ENCODE measurements around the gene RAB40B. TPM values are rescaled to one million over a fixed set of nuclear protein-coding genes. Genes with fewer than 3 reads are reported as not detected.

Gene RAB40B
- total RNA-seq, 1 donor from 2014 or later, result 18.3 TPM

DNA sequence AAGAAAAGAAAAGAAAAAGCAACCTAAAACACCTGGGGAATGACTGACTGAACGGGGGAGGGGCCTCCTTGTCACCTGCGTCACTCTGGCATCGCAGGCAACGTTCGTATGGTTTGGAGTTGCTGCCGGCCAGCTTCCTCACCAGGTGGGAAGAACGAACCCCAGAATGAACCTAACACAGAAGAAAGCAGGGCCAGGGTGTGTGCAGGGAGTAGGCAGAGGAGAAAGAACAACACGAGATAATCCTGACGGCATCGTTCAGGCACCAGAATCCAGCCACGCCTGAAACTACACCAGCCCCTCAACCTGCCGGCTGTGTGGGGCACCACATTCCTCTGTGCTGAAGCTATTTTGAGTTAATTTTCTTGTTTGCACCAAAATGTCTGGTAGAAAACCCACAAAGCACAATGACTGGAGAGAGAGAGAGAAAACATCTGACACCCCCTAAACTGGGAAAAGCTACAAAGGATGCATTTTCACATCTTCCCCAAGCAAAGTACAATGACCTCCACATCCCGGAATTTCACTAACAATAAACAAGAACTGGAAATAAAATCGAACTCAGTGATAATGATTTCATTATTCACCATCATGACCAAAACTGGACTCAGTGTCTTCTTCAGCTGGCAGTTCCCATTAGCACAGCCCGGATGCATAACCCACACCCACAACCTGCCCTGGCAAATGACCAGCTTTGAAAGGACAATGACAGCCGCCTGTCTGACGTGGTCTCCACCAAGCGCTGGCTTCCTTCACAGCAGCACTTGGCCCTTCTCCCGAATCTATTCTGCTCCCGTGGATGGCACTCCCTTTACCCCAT, 23.6 kb downstream of the RAB40B start:
- DNase-seq (ENCODE audit: low spot score in 2 of 2) (peak in 1 of 2 donors; percentile 63), FAIRE-seq (peak; percentile 76)

DNA sequence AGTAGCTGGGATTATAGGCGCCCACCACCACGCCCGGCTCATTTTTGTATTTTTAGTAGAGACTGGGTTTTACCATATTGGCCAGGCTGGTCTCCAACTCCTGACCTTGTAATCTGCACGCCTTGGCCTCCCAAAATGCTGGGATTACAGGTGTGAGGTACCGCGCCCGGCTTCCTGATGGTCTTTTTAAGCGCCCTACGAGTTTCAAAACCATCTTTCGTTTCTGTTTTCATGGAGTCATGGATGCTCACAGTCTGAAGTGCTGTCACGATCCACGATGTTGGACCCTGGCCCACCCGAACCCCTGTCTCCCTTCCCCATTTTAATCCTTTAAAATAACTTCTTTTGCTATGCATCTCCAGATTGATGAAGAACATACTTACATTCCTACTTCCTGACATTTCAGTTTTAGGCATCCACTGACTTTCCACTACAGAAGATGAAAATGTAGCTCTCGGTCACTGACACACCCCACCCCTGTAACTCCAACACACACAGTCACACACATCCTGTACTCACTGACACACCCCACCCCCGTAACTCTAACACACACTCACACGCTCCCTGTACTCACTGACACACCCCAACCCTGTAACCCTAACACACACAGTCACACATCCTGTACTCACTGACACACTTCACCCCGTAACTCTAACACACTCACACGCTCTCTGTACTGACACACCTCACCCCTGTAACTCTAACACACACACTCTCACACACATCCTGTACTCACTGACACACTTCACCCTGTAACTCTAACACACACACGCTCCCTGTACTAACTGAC, 27.6 kb downstream of the RAB40B start:
- no peak for DNase-seq (ENCODE audit: low spot score in 2 of 2)
- no peak for FAIRE-seq

DNA sequence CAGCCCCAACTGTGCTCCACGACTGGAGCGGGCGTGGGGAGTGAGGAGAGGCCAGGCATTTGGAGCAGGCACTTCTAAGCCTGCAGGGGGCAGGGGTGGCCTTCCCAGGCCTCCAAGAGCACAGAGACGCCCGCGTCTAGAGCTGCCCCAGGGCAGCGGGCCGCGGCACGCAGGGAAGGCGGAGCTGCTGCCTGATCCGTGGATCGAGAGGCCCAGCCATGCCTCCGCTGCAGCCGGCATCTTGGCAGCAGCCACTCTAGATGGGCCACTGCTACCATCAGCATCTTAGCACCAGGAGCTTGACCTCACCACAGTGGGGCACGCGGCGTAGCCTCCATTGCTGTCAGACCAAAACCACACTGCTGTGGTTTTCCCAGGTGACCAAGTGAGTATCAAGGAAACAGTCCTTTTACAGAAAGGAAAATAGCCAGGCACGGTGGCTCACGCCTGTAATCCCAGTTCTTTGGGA, 29.8 kb downstream of the RAB40B start:
- FAIRE-seq (no peak), DNase-seq (ENCODE audit: low spot score in 2 of 2) (peak; percentile 73)

DNA sequence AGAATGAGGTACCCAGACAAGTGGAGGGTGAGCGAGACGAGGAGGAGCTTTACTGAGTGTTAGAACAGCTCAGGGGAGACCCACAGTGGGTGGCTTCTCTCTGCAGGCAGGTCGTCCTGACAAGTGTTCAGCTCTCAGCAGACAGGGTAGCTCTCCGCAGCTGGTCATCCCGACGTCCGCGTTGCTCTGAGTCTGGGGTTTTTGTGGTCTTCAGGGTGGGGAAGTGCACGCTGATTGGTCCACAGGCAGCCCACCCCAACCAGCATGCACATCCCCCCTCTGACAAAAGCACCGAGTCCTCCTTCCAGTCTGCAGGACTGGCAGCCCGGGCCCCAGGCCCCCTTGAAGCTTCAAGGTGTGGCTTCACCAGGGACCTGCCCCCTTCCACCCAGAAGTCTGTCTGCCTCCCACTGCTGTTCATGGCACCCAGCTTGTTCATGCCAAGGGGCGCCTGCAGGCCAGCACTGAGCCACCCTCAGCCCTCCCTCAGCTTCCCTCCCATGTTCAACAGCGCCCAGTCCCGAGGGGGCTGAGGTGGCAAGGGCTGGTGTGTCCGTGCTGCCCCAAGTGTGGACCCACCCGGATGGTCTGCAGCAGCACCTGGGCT, 30.4 kb downstream of the RAB40B start:
- DNase-seq (ENCODE audit: low spot score in 2 of 2) (no peak), FAIRE-seq (no peak)

DNA sequence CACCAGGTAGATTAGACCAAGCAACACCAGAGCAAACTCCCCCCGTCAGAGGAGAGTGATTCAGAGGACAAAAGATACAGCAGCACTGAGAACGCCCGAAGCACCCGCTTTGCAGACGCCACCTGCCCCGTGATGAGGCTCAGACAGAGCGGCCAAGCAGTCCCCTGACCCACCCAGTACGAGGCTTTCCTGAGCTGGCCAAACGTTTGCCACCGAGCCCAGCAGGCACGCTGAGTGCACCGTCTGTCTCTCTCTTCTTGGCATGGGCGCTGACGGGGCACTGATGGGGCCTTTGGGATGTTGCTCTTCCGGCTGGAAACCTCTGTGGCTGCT, 30.9 kb downstream of the RAB40B start:
- FAIRE-seq, result no peak

DNA sequence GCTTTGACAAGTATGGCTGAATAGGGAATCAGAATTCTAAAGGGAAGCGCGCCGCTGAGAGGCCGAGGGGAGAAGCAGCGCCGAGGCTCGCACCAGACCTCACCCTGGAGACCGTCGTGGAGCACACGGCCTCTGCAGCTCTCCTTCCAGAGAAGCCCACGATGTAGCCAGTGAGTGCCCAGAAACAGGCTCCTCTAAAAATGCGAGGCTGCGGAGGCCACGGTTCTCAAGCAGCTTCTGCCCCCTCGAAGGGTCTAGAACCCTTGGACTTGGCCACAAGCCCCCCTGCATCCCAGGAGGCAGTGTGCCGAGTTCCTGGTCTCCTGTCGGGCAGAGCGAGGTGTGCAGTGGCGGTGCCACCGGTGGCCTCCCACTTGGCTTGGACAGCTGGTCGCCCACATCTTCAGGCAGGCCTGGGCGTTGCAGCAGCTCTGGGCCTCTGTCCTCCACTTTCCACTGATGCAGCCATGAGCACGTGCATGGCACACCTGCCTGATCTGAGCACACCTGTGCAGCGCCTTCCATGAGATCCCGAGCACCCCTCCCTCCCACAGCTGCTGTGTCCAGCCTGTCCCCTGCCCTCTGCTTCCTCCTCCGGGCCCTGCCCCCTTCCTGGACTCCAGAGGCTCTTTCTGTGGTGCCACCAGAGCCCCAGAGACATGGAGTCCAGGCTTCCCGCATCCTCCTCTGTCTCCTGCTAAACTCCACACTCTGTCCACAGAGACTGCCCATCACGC, 31.4 kb downstream of the RAB40B start:
- FAIRE-seq (no peak), DNase-seq (ENCODE audit: low spot score in 2 of 2) (no peak)

More for the DNA sequence above, 30.9 kb downstream of the RAB40B start:
- DNase-seq (ENCODE audit: low spot score in 2 of 2), result no peak

DNA sequence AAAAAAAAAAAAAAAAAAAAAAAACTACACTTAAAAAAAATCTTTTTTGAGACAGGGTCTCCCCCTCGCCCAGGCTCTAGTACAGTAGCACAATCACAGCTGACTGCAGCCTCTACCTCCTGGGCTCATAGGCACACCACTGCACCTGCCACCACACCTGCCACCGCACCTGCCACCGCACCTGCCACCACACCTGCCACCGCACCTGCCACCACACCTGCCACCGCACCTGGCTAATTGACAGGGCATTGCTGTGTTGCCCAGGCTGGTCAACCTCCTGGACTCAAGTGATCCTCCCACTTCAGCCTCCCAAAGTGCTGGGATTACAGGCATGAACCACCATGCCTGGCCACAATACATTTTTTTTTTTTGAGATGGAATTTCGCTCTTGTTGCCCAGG, 32.6 kb downstream of the RAB40B start:
- DNase-seq (ENCODE audit: low spot score in 2 of 2), result no peak
- FAIRE-seq, result no peak

DNA sequence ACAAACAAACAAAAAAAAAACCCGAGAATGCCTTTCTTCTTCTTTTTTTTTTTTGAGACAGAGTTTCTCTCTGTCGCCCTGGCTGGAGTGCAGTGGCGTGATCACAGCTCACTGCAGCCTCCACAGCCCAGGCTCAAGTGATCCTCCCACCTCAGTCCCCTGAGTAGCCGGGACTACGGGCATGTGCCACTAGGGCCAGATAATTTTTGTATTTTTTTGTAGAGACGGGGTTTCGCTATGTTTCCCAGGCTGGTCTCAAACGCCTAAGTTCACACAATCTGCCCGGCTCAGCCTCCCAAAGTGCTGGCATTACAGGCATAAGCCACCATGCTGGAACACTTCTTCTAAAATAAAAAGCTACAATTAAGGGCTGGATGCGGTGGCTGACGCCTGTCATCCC, 33.3 kb downstream of the RAB40B start:
- DNase-seq (ENCODE audit: low spot score in 2 of 2) (no peak), FAIRE-seq (no peak)

DNA sequence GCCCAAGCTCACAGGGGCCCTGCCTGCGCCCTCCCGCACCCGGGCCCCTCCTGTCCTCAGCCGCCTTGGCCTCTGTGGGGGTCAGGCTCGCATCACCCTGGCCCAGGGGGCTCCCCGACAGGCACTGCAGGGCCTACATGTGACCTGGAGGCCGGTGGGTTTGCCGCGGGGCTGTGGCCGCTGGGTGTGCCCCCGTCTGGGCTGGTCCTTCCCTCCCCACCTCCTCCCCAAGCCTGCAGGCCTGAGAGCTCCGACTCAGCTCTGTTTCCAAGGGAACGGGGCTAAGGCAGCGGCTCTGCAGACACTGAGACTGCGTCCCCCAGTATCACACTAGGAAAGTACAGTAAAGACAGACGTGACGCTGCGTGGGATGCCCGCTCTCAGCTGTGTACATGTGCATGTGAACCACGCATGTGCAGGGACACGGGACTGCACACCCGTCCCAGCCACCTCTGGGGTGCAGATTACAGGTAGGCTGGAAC, 33.8 kb downstream of the RAB40B start:
- DNase-seq (ENCODE audit: low spot score in 2 of 2), result peak in 1 of 2 donors; percentile 52
- FAIRE-seq, result no peak

DNA sequence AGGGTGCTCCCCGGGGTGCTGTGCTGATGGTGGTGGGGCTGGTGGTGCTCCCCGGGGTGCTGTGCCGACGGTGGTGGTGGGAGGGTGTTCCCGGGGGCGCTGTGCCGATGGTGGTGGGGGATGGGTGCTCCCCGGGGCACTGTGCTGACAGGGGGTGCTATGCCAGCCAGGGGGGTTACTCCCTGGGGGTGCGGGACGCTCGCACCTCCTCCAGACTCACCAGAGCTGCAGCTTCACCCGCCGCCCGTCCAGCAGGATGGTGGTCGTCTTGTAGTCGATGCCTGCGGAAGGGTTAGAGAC, 34.3 kb downstream of the RAB40B start:
- DNase-seq (ENCODE audit: low spot score in 2 of 2) (no peak), FAIRE-seq (no peak)

DNA sequence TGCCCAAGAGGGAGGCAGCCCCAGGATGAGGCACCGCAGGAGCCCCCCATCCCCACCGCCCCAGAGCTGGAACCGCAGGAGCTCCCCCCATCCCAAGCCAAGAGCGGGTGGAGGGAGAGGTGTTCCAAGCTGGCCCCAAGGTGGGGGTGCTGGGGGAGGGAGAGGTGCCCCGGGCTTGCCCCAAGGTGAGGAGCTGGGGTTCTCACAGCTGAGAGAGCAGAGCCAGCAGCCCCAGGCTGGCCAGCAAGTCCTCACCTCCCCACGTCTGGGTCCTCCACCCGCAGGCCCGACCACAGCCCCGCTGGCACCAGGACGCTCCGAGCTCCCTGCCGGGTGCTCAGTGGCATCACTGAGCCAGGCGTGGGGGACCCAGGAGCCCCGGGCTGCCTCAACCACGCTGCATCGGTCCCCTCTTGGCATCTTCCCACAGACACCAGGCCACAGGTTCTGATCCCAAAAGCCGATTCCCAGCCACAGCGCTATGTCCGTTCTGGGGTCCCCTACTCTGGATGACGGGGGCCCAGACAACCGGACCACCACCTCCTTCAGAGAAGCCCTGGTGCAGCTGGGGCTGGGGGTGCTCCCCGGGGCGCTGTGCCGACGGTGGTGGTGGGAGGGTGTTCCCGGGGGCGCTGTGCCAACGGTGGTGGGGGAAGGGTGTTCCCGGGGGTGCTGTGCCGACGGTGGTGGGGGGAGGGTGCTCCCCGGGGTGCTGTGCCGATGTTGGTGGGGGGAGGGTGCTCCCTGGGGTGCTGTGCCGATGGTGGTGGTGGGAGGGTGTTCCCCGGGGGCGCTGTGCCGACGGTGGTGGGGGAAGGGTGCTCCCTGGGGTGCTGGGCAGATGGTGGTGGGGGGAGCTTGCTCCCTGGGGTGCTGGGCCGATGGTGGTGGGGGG, 34.9 kb downstream of the RAB40B start:
- FAIRE-seq (no peak), DNase-seq (ENCODE audit: low spot score in 2 of 2) (no peak)

DNA sequence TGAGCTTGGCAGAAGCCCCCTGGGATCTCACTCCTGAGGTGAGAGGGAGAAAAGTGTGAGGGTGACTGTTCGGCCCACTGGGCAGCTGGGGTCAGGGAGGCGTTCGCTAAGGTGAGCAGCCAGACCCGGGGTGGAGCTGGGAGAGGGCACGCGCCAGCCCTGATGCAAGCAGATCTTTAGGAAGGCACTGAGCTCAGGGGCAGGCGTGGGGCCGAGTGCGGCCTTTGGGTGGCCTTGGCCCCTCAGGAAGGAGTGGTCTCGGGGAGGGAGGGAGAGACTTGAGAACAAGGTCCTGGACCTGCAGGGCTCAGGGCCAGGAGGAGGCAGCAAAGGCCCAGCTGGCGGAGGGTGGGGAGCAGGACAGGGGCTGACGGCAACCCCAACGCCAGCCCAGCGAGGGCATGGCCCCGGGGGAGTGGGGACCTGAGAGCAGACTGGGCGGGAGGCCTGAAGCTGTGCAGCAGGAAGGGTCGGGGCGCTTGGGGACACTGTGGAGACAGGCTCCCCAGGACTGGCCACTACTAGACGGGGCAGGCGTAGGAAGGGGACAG, 35.7 kb downstream of the RAB40B start:
- DNase-seq (ENCODE audit: low spot score in 2 of 2) (no peak), FAIRE-seq (no peak)

DNA sequence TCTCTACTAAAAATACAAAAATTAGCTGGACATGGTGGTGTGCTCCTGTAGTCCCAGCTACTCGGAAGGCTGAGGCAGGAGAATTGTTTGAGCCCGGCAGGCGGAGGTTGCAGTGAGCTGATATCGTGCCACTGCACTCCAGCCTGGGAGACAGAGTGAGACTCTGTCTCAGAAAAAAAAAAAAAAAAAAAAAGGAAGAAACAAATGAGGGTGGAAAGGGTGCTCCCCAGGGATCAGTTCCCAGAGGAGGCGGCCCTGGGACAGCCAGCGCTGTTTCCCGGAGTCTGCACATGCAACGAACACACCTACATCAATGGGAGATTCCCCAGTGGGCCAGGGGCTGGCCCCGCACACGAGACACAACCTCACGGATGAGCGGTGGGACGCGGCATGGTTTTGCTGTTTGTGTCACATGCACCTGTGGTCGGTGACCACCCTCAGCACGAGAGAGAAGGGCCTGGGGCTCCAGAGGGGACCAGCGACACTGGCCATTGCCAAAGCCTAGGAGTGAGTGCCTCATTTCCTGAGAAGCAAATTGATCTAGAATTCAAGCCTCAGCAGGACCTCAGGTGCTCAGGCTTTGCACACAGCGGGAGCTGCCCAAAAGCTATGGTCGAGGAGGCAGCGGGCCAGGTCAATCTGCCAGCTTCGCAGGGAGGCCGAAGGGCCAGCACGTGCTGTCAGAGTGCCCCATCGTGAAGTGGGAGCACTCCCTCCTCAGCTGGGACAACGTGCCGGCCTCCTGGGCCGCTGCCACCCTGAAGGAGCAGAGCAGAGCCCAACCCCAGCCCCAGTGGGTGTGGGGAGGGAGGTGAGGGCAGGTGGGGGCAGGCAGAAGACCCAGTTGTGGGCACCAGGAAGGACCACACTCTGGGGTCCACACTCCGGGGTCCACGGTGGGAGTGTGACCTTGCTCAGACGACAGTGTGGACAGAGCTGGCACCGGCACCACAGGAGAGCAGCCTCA, 36.5 kb downstream of the RAB40B start:
- no peak for FAIRE-seq
- no peak for DNase-seq (ENCODE audit: low spot score in 2 of 2)

DNA sequence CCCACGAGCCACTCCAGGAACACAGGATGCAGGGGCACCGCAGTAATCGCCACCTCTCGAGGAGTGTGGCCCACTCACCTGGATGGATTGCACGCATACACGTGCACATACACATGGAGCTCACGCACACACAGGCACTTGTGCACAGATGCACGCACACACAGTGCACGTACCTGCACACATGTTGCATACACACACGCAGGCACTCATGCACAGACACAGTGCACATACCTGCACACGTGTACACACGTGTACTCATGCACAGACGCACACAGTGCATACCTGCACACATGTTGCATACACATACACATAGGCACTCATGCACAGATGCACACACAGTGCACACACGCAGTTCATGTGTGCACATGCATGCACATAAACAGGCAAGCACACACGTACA, 38.6 kb downstream of the RAB40B start:
- FAIRE-seq (no peak), DNase-seq (ENCODE audit: low spot score in 2 of 2) (no peak)

DNA sequence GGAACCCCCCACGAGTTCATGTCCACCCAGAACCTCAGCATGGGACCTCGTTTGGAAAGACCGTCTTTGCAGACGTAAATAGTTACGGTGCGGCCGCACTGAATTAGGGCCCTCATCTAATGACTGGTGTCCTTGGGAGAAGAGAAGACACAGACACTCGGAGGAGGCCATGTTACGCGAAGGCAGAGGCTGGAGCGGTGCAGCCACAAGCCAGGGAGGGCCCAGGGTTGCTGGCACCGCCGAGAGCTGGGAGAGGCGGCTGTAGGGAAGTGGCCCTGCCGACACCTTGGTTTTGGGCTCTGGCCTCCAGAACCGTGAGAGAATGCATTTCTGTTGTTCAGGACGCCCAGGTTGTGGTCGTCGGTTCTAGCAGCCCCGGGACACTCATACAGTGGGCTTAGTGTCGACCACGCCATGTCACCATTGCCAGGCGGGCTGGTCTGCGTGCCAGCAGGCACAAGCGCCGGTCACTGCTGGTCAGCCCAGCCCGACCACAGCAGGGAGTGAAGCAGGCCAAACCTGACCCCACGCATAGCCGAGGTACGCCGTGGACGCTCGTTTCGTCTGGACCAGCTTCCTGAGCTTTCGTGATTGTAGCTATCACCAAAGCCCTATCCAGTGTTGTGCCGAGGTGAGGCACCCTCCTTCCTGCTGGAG, 39.6 kb downstream of the RAB40B start:
- DNase-seq (ENCODE audit: low spot score in 2 of 2) (no peak), FAIRE-seq (no peak)

DNA sequence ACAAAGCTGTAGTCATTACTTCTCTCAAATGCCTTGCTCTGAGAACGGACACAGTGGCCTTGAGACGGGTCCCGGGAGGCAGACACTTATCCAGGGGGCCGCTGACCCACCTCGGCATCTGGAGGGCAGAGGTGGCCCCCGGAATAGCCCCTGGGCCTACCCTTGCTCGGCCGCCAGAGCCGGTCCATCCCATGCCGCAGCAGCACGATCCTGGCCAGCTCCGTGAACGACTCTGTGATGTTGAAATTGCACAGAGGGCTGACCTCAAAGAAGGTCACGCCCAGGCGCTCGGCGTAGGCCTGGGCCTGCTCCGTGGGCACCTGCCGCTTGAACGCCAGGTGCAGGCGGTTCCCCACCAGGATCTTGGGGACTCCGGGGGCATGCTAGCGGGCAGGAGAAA, 40.2 kb downstream of the RAB40B start:
- DNase-seq (ENCODE audit: low spot score in 2 of 2), result no peak

DNA sequence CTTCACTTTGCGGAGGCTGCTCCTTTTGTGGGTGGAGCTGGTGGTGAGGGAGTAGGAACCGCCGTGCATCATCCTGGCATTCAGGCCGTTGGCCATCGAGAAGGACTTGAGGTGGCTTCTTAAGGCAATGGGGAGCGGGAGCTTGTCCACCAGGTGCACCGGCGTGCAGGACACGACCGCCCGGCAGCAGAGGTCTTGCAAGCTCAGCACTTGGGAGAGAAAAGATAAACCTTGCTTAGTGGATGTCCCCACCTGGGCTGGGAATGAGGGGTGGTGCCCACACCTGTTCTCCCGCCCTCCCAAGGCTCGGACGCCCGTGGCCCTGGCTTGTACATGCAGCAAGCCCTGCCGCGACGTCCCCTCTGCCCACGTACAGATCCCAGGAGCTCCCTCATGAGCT, 40.6 kb downstream of the RAB40B start:
- FAIRE-seq, result no peak
- no peak for DNase-seq (ENCODE audit: low spot score in 2 of 2)

More for the DNA sequence above, 40.2 kb downstream of the RAB40B start:
- FAIRE-seq, result no peak

DNA sequence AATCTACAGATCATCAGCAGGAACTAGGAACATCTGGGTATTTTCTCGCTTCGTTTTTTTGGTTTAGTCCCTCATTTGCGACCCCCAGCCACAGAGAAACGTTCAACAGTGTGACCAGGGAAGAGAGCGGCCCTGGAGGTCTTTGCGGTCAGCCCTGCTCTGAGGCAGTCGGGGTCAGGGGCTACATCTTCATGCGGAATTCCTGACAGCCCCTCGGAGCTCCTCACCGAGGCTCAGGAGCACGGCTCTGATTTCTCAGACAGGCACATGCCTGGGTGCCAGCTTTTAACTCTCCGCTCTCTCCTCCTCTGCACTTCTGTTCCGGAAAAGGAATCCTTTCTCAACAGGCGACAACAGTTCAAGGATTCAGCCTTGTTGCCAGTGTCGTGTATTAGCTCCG, 42.2 kb downstream of the RAB40B start:
- DNase-seq (ENCODE audit: low spot score in 2 of 2) (no peak), FAIRE-seq (no peak)

Data from frontal cortex (tissue), 4 donors.